GM21447 (cell line): ENCODE measurements around the gene OR10G7.

ENCODE experiments used
- ATAC-seq: cut with Tn5 transposase; IDR thresholded peaks from one replicate; pipeline ENCODE4 v1.9.1; 2021; ENCODE audit not compliant: unreplicated experiment

OR10G7 gene

GRCh38 chr11:124041254-124041653, at the start of gene OR10G7:
Gene OR10G7, minus strand, starts transcription at chr11:124041325. Its CDS starts 2,324 bp downstream, at chr11:124039001.
- no peak for ATAC-seq

- ATAC-seq: no peak
Measured at GRCh38 chr11:124085997-124086846, 45.1 kb upstream of the OR10G7 start.

GRCh38 chr11:124085583-124085982, 44.5 kb upstream of the OR10G7 start:
- ATAC-seq: no peak

- no peak for ATAC-seq
Measured at GRCh38 chr11:124082371-124082770, 41.2 kb upstream of the OR10G7 start.

GRCh38 chr11:124081483-124081882, 40.4 kb upstream of the OR10G7 start:
- ATAC-seq: no peak

GRCh38 chr11:124080327-124081001, 39.3 kb upstream of the OR10G7 start:
- ATAC-seq: no peak

GRCh38 chr11:124079631-124080326, 38.7 kb upstream of the OR10G7 start:
- ATAC-seq: no peak

GRCh38 chr11:124078591-124078990, 37.5 kb upstream of the OR10G7 start:
- no peak for ATAC-seq

GRCh38 chr11:124077266-124077665, 36.1 kb upstream of the OR10G7 start:
- no peak for ATAC-seq

GRCh38 chr11:124075841-124076651, 34.9 kb upstream of the OR10G7 start:
- ATAC-seq: no peak

GRCh38 chr11:124075492-124075840, 34.3 kb upstream of the OR10G7 start:
- ATAC-seq: no peak

GRCh38 chr11:124074554-124074953, 33.4 kb upstream of the OR10G7 start:
- no peak for ATAC-seq

- no peak for ATAC-seq
Measured at GRCh38 chr11:124072147-124072546, 31.0 kb upstream of the OR10G7 start.

GRCh38 chr11:124071623-124071948, 30.5 kb upstream of the OR10G7 start:
- no peak for ATAC-seq

- peak; percentile 84 for ATAC-seq
Measured at GRCh38 chr11:124070915-124071622, 29.9 kb upstream of the OR10G7 start.

- ATAC-seq: peak; percentile 53
Measured at GRCh38 chr11:124069429-124070401, 28.6 kb upstream of the OR10G7 start.

- no peak for ATAC-seq
Measured at GRCh38 chr11:124068601-124069110, 27.5 kb upstream of the OR10G7 start.

GRCh38 chr11:124052966-124053365, 11.8 kb upstream of the OR10G7 start:
- ATAC-seq: no peak

- no peak for ATAC-seq
Measured at GRCh38 chr11:124050748-124051147, 9.6 kb upstream of the OR10G7 start.
